IMR-90 (cell line): ENCODE results near the gene GOLIM4. TPM values are rescaled to one million over a fixed set of nuclear protein-coding genes. Genes with fewer than 3 reads are reported as not detected.

ENCODE experiments used
- ATAC-seq: fragments of 200-7000 bp; cut with Tn5 transposase; 2 replicates; pipeline ENCODE4 v1.9.1; 2020; ENCODE audit warnings: low read depth, mild to moderate bottlenecking, moderate library complexity
- BruUV-seq: library from RNA; stranded (reverse); fragments of 400-500 nt; replicated peaks from 2 replicates; lab custom pipeline; 2021; lab: Mats Ljungman, UMichigan
- CTCF ChIA-PET: fragments of 300-600 bp; formaldehyde crosslinking; extraction: SDS; loops from one replicate; lab custom pipeline; 2021; ENCODE audit warnings: antibody characterized with exemption; lab: Yijun Ruan, JAX
- POLR2A ChIA-PET: fragments of 300-600 bp; sonication (Branson Sonifier 250); formaldehyde crosslinking; loops from one replicate; lab custom pipeline; 2022; ENCODE audit warnings: antibody characterized with exemption; ENCODE audit not compliant: unreplicated experiment; lab: Charles Lee
- DNase-seq: peaks from one replicate; pipeline ENCODE4 v3.0.0; 2013
- H2AFZ ChIP-seq: replicated peaks from 2 replicates; pipeline ENCODE3; 2013; ENCODE audit warnings: low read length, mild to moderate bottlenecking; ENCODE audit not compliant: poor library complexity
- H2AK5ac ChIP-seq: 2 replicates; pipeline ENCODE4 v1.6.1; 2013; ENCODE audit warnings: low read depth, low read length, inconsistent platforms
- H2AK9ac ChIP-seq: replicated peaks from 2 replicates; pipeline ENCODE3; 2013; ENCODE audit warnings: mild to moderate bottlenecking, low read depth, low read length, moderate library complexity; ENCODE audit not compliant: poor library complexity
- H2BK120ac ChIP-seq: 2 replicates; pipeline ENCODE4 v1.6.1; 2013; ENCODE audit warnings: low read depth, low read length, inconsistent platforms
- H2BK15ac ChIP-seq: 3 replicates; pipeline ENCODE4 v1.6.1; 2013; ENCODE audit warnings: low read depth, low read length, inconsistent platforms
- H2BK20ac ChIP-seq: 2 replicates; pipeline ENCODE4 v1.6.1; 2013; ENCODE audit warnings: low read depth, mild to moderate bottlenecking, inconsistent platforms, low read length, moderate library complexity
- H2BK5ac ChIP-seq: 2 replicates; pipeline ENCODE4 v1.6.1; 2013; ENCODE audit warnings: mild to moderate bottlenecking, low read depth, low read length, inconsistent platforms; ENCODE audit not compliant: poor library complexity, severe bottlenecking
- H3K14ac ChIP-seq: replicated peaks from 2 replicates; pipeline ENCODE4 v1.6.1; 2013; ENCODE audit warnings: low read depth, low read length, inconsistent platforms
- H3K18ac ChIP-seq: 2 replicates; pipeline ENCODE4 v1.6.1; 2013; ENCODE audit warnings: low read depth, low read length, control low read depth
- H3K23ac ChIP-seq: 2 replicates; pipeline ENCODE4 v1.6.1; 2013; ENCODE audit warnings: low read depth, low read length, inconsistent platforms
- H3K27ac ChIP-seq: 2 replicates; pipeline ENCODE4 v1.5.1; 2013; ENCODE audit warnings: mild to moderate bottlenecking, control low read depth, low read length; ENCODE audit not compliant: insufficient read depth
- H3K27me3 ChIP-seq: 2 replicates; pipeline ENCODE4 v1.6.1; 2013; ENCODE audit warnings: low read length; ENCODE audit not compliant: control insufficient read depth, insufficient read depth
- H3K36me3 ChIP-seq: 2 replicates; pipeline ENCODE4 v1.6.1; 2013; ENCODE audit warnings: low read length, mixed read lengths; ENCODE audit not compliant: control insufficient read depth, insufficient read depth
- H3K4ac ChIP-seq: 2 replicates; pipeline ENCODE4 v1.6.1; 2013; ENCODE audit warnings: low read depth, low read length, inconsistent platforms
- H3K4me1 ChIP-seq: 2 replicates; pipeline ENCODE4 v1.6.1; 2013; ENCODE audit warnings: low read length, mixed read lengths; ENCODE audit not compliant: control insufficient read depth, insufficient read depth
- H3K4me2 ChIP-seq: 2 replicates; pipeline ENCODE4 v1.6.1; 2013; ENCODE audit warnings: low read depth, mild to moderate bottlenecking, control low read depth, low read length, moderate library complexity
- H3K4me3 ChIP-seq: 2 replicates; pipeline ENCODE4 v1.5.1; 2013; ENCODE audit warnings: low read depth, mild to moderate bottlenecking, control low read depth, low read length, moderate library complexity; ENCODE audit not compliant: insufficient read depth
- H3K56ac ChIP-seq: 2 replicates; pipeline ENCODE4 v1.6.1; 2013; ENCODE audit warnings: low read length, inconsistent platforms; ENCODE audit not compliant: insufficient read depth; ENCODE audit errors: extremely low read depth
- H3K79me1 ChIP-seq, 2 experiments: 2 replicates each; pipeline ENCODE4 v1.6.1; 2013; ENCODE audit warnings: low read length in 2 of 2, inconsistent platforms in 1 of 2, low read depth in 1 of 2
- H3K9ac ChIP-seq: 2 replicates; pipeline ENCODE4 v1.6.1; 2013; ENCODE audit warnings: low read depth, low read length, control low read depth
- H3K9me1 ChIP-seq: 2 replicates; pipeline ENCODE4 v1.6.1; 2013; ENCODE audit warnings: low read length, inconsistent platforms; ENCODE audit not compliant: insufficient read depth
- H3K9me3 ChIP-seq: 2 replicates; pipeline ENCODE4 v1.6.1; 2013; ENCODE audit warnings: low read length; ENCODE audit not compliant: control insufficient read depth, insufficient read depth
- H4K20me1 ChIP-seq: 2 replicates; pipeline ENCODE4 v1.6.1; 2013; ENCODE audit warnings: low read length, inconsistent platforms; ENCODE audit not compliant: insufficient read depth
- H4K5ac ChIP-seq: 2 replicates; pipeline ENCODE4 v1.6.1; 2013; ENCODE audit warnings: mild to moderate bottlenecking, low read depth, low read length, control low read depth
- H4K8ac ChIP-seq, 2 experiments: 2 replicates each; pipeline ENCODE4 v1.6.1; 2013; ENCODE audit warnings: low read depth in 2 of 2, low read length in 2 of 2, control low read depth in 1 of 2, inconsistent platforms in 1 of 2
- H4K91ac ChIP-seq: 2 replicates; pipeline ENCODE4 v1.6.1; 2013; ENCODE audit warnings: low read depth, low read length, inconsistent platforms; ENCODE audit not compliant: insufficient read depth
- POLR2A ChIP-seq: IDR thresholded peaks from 2 replicates; pipeline ENCODE4 v1.6.1; 2012; ENCODE audit warnings: mild to moderate bottlenecking, low read depth, low read length
- RFX5 ChIP-seq: IDR thresholded peaks from 2 replicates; pipeline ENCODE4 v1.8.0; 2012; ENCODE audit warnings: low read depth, mild to moderate bottlenecking, low read length, moderate library complexity
- WGBS, 2 experiments: methylation state at CpG; one replicate each; pipeline versions ENCODE4 v1.1.5 to v1.1.7; 2013; ENCODE audit warnings: missing lambda C conversion rate in 2 of 2; ENCODE audit not compliant: insufficient read length in 1 of 2; ENCODE audit errors: extremely low coverage in 2 of 2; 5-methylcytosine and 5-hydroxymethylcytosine counted together
- dilution Hi-C: fragments of 300-500 bp; cut with HindIII; formaldehyde crosslinking; loops from one replicate; pipeline ENCODE4 v1.14.3; 2018; ENCODE audit warnings: low sequenced_read_pairs; ENCODE audit not compliant: unreplicated experiment
- in situ Hi-C: fragments of 300-500 bp; cut with MboI; formaldehyde crosslinking; loops from 3 replicates; pipeline ENCODE4 v1.14.3; 2019; ENCODE audit warnings: low sequenced_read_pairs, inconsistent platforms, mixed read lengths
- intact Hi-C: fragments of 100-400 bp; cut with micrococcal nuclease; formaldehyde crosslinking; loops from 2 replicates; pipeline ENCODE4 v1.10.0; 2022
- polyA plus RNA-seq, 3 experiments: library from polyadenylated mRNA; depleted of rRNA; stranded (reverse); fragments of >200 nt; gene quantifications; 2 replicates each; pipeline ENCODE4 v1.2.3, GENCODE V29; 2012; ENCODE audit warnings: low replicate concordance in 1 of 3
- total RNA-seq: library from RNA; depleted of rRNA; stranded (reverse); fragments of >200 nt; gene quantifications from 2 replicates; pipeline ENCODE4 v1.2.3, GENCODE V29; 2012

Gene GOLIM4
- total and polyA plus RNA-seq, 2 of the 4 experiments (the other 2 are of a cell fraction): 44.6 to 71.2 TPM

DNA sequence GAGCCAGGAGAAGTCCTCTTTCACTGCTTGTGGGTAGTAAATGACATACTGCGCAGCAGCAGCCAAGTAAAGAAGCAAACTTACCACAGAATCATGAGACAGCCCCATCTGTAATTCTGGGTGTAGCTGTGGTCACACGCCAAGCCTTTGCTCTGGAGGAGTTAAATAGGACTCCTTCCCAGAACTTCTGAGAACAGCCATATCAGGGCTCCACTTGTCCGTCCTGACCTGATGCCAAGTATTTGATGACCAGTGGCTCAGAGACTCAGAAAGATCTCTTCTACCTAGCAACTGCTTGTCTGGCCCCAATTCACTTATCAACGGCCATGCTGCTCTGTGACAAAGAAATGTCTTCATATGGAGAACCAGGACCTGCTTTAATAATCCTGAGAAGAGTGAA lies 20.6 kb upstream of the GOLIM4 start:
- Histone ChIP-seq H3K18ac (no peak overlapping the region), H3K4me2 (no peak overlapping the region), H3K4me1 (peaks cover 5% of the 10 kb centered on the region), H2AFZ (no peak overlapping the region), H2AK9ac (no peak overlapping the region), H3K79me1 (no peaks in the 10 kb centered on the region), H2BK15ac (no peak overlapping the region), H2BK20ac (no peak overlapping the region), H3K27ac (no peak overlapping the region), H3K23ac (no peak overlapping the region), H3K9me3 (no peaks in the 10 kb centered on the region), H3K9ac (no peak overlapping the region), H4K8ac (no peak overlapping the region), H4K5ac (no peak overlapping the region), H4K20me1 (no peaks in the 10 kb centered on the region), H3K56ac (no peak overlapping the region), H3K4me3 (no peak overlapping the region), H2BK5ac (no peak overlapping the region), H2AK5ac (no peak overlapping the region), H2BK120ac (peak overlapping the region; percentile 0; the same call in 1 of the 2 replicates), H3K36me3 (no peaks in the 10 kb centered on the region), H3K9me1 (no peaks in the 10 kb centered on the region), H3K4ac (no peak overlapping the region), H3K14ac (no peak overlapping the region; the same call in 1 of the 2 replicates), H3K27me3 (no peaks in the 10 kb centered on the region), H4K91ac (no peak overlapping the region)
- in situ Hi-C loops (no loop called here), dilution Hi-C loops (no loop called here), intact Hi-C loops (no loop called here)
- BruUV-seq: no TSS peak
- ChIA-PET CTCF (no interaction called here), POLR2A (no interaction called here)
- TF ChIP-seq RFX5 (peak; percentile 80), POLR2A (no peak)
- no CpG with 5 or more reads among the region's 4 CpGs for WGBS, 2 experiments
- ATAC-seq (no peak), DNase-seq (no peak)
